ENCODE measurements around the gene CDCA4. TPM values are rescaled to one million over a fixed set of nuclear protein-coding genes. Genes with fewer than 3 reads are reported as not detected.

The CDCA4 gene
- total and polyA plus RNA-seq, 10 of the 15 experiments (the other 5 are each of a cell fraction or from before 2014, with no cell fraction given): 10.4 to 64.0 (median 52.1) TPM

DNA sequence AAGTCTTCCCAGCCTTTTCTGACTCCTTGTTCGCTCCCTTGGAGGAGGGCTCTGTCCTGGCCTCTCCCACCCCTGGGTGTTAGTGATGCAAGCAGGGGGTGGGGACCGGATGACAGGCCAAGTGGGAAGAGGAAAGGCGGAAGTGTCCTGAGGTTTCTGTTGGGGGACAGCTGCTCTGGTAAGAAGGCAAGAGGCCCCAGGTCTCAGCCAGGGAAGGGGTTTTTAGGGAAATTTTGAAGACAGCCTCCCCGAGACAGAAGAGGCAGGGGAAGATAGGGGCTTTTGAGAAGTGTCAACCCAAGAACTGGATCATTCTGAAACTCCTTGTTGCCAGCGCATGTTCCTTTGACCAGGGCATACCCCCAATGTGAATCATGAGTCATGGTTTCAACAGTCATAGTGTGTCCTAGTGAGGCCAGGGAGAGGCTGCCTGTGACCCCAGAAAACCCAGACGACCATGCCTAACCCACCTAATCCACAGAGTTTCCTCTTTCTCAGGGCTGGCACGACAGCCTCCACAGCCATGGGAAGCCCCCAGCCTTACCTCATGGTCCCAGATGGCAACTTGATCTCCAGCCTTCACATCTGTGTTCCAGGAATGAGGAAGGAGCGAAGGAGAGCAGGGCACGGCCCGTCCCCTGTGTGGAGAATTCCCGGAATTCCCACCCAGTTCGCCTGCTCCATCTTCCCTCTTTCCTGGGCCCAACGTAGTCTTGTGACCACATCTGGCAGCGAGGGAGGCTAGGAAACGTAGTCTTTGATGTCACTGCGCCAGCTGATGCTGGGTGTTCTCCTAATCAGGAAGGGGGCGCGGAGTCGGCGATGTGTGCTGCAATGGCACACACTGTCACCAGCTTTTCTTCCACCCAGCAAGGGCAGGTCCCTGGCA, 49.2 kb upstream of the CDCA4 start (continued):
- TF ChIP-seq, protein P1, sequence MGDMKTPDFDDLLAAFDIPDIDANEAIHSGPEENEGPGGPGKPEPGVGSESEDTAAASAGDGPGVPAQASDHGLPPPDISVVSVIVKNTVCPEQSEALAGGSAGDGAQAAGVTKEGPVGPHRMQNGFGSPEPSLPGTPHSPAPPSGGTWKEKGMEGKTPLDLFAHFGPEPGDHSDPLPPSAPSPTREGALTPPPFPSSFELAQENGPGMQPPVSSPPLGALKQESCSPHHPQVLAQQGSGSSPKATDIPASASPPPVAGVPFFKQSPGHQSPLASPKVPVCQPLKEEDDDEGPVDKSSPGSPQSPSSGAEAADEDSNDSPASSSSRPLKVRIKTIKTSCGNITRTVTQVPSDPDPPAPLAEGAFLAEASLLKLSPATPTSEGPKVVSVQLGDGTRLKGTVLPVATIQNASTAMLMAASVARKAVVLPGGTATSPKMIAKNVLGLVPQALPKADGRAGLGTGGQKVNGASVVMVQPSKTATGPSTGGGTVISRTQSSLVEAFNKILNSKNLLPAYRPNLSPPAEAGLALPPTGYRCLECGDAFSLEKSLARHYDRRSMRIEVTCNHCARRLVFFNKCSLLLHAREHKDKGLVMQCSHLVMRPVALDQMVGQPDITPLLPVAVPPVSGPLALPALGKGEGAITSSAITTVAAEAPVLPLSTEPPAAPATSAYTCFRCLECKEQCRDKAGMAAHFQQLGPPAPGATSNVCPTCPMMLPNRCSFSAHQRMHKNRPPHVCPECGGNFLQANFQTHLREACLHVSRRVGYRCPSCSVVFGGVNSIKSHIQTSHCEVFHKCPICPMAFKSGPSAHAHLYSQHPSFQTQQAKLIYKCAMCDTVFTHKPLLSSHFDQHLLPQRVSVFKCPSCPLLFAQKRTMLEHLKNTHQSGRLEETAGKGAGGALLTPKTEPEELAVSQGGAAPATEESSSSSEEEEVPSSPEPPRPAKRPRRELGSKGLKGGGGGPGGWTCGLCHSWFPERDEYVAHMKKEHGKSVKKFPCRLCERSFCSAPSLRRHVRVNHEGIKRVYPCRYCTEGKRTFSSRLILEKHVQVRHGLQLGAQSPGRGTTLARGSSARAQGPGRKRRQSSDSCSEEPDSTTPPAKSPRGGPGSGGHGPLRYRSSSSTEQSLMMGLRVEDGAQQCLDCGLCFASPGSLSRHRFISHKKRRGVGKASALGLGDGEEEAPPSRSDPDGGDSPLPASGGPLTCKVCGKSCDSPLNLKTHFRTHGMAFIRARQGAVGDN (IDR thresholded peaks at IDR 0.05): no peak; the same call in none of the 2 replicates
- TF ChIP-seq, protein P2, sequence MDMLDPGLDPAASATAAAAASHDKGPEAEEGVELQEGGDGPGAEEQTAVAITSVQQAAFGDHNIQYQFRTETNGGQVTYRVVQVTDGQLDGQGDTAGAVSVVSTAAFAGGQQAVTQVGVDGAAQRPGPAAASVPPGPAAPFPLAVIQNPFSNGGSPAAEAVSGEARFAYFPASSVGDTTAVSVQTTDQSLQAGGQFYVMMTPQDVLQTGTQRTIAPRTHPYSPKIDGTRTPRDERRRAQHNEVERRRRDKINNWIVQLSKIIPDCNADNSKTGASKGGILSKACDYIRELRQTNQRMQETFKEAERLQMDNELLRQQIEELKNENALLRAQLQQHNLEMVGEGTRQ (IDR thresholded peaks at IDR 0.05; ENCODE audit: borderline replicate concordance, low read depth, low read length): no peak
- TF ChIP-seq MEF2A (IDR thresholded peaks at IDR 0.05; ENCODE audit: insufficient read depth, low read depth, low read length) (peak; percentile 85), SIN3A (IDR thresholded peaks at IDR 0.05; ENCODE audit: low read depth, low read length) (0 out of 2 replicates have a peak, but pooled peaks have one; percentile 34)

DNA sequence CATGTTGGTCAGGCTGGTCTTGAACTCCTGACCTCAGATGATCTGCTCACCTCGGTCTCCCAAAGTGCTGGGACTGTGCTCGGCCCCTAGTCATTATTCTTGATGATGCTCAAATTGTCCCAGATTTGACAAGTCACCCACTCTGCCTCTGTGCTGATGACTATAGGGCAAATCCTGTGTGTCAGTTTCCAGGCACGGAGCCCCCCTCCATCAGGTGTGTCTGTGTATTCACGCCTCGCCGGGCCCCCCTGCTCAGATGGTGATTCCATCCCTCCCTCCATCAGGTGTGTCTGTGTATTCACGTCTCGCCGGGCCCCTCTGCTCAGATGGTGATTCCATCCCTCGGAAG, 48.6 kb upstream of the CDCA4 start:
- peak overlapping the region; percentile 40; the same call in 1 of the 2 replicates for H3K4me3 ChIP-seq
- peak overlapping the region; percentile 87 for H3K9ac ChIP-seq (ENCODE audit: control insufficient read depth, insufficient read depth, low read length)
- SMC1A ChIA-PET (ENCODE audit: uncharacterized antibody, unreplicated experiment): interaction anchor here (3.7 to 3.8 kb wide), 2 partner anchors 12 to 17 kb away, joined by 16 to 21 read pairs; no protein-coding TSS in a partner anchor
- RAD21 ChIA-PET (ENCODE audit: unreplicated experiment): no interaction called here
- POLR2A ChIA-PET: interaction anchor here (0.6 to 2.7 kb wide), 3 partner anchors 43 to 113 kb away, joined by 3 to 12 read pairs (median 9); no protein-coding TSS in a partner anchor
- no peaks in the 10 kb centered on the region for H3K36me3 ChIP-seq (ENCODE audit: control insufficient read depth in 2 of 2, insufficient read depth in 2 of 2, low read length in 1 of 2)
- no peaks in the 10 kb centered on the region for H4K20me1 ChIP-seq (ENCODE audit: control insufficient read depth, insufficient read depth)
- ATAC-seq: no peak
- H3K4me2 ChIP-seq (ENCODE audit: control insufficient read depth, insufficient read depth): peak overlapping the region; percentile 100
- no TSS peak for BruUV-seq (replicated peaks)
- DNase-seq (ENCODE audit: low read depth, low spot score): no peak
- H2AFZ ChIP-seq (ENCODE audit: control insufficient read depth, low read depth, low read length): peak overlapping the region; percentile 33; the same call in 1 of the 2 replicates
- no peaks in the 10 kb centered on the region for H3K9me3 ChIP-seq (replicated peaks; ENCODE audit: control insufficient read depth, insufficient read depth, low read length)
- peak overlapping the region; percentile 99 for H3K27ac ChIP-seq (ENCODE audit: control insufficient read depth, insufficient read depth)
- H3K4me1 ChIP-seq (ENCODE audit: control insufficient read depth, insufficient read depth, low read length): peaks cover 60% of the 10 kb centered on the region
- H3K79me2 ChIP-seq (ENCODE audit: control insufficient read depth, insufficient read depth, low read length): peaks cover 30% of the 10 kb centered on the region
- CTCF ChIA-PET: interaction anchor here (7.6 kb wide), 1 partner anchor 17 kb away, joined by 67 read pairs; no protein-coding TSS in a partner anchor
- 15% methylated on average over 10 of the region's 10 CpGs for WGBS (ENCODE audit: insufficient coverage, insufficient replicate concordance, low lambda C conversion rate, missing lambda C conversion rate)
- no peak for FAIRE-seq
- in situ Hi-C loops (cut with MboI) (no loop called here), intact Hi-C loops (cut with micrococcal nuclease; ENCODE audit: unreplicated experiment) (loop anchor here (5.0 to 10.0 kb wide), 2 partner anchors 47 to 415 kb away; partner anchors contain the start of genes CDCA4 and CRIP1)
- TF ChIP-seq GABPA (IDR thresholded peaks at IDR 0.05; ENCODE audit: low read depth): no peak
- TF ChIP-seq SMARCA5 (IDR thresholded peaks at IDR 0.05): peak; percentile 70; the same call in 1 of the 2 replicates
- H3K27me3 ChIP-seq (replicated peaks in 1 of 2; ENCODE audit: control insufficient read depth in 2 of 2, insufficient read depth in 2 of 2, low read length in 1 of 2): no peaks in the 10 kb centered on the region

All from GM12878 (cell line).